ENCODE data around the gene AFF1.
A peak's percentile ranks its signal among the peaks of the same experiment; 100 is the strongest.

The AFF1 gene

DNA sequence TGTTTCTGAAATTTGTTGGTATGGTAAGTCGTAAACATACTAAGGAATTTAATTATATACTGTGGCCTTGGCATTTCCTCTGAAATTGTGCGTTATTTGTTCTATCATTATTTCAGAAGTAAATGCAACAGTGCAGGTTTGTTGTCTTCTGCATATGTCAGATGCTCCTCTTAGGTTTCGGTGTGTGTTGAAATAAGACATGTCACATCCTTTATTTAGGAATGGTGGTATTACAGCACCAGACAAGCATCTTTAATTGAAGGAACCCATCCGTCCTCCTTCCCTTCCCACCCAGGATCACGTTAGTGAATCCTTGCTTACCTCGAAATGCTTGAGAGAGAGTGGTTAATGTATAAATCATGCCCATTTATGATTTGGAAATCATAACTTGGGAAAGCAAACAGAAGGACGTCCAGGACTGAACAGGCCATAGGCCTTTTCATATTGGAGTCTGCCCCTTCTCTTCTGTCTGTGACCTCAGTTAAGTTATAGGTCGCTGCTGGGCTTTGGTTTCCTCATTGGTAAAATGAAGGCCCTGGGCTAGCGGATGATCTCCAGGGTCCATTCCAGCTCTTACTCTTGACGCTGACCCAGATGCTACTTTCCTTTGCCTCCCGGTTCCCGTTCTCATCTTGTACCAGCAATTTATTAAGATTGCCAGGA is 151.5 kb downstream of the AFF1 start:
- DNase-seq (ENCODE audit: low spot score) = no peak

DNA sequence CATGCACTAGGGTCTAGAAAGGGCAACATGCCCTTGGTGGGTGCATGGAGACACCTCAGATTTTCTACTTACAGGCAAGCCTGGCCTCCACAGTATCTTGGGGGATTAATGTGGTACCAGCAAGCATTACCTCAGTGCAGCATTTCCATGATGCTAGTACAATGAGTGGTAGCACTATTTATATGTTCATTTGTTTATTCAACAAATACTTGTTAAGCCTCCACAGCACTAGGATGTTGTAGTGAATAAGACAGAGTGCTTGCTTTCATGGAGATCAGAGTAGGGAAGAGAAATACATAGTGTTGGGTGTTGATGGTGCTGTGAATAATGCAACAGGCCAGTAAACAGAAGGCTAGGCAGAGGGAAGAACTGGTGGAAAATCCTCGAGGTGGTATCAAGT is 152.2 kb downstream of the AFF1 start:
- no peak for DNase-seq (ENCODE audit: low spot score)

DNA sequence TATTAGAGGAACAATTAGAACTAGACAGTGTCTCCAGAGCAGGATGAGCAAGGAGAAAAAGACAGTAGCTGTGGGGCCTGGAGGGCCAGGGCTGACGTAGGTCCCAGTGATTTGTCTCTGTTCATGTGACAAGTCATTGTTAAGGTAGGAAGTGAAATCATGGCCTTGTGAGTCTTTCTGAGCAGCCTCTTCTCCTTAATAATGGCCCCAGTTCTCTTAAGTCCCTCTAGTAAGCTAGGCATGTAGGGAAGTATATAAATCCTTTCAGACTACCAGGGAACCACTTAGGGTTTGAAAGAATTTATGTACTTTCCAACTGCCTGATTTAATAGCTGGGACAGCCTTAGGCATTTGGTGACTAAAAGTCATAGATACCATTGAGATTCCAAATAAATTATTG is 152.6 kb downstream of the AFF1 start:
- no peak for DNase-seq (ENCODE audit: low spot score)

DNA sequence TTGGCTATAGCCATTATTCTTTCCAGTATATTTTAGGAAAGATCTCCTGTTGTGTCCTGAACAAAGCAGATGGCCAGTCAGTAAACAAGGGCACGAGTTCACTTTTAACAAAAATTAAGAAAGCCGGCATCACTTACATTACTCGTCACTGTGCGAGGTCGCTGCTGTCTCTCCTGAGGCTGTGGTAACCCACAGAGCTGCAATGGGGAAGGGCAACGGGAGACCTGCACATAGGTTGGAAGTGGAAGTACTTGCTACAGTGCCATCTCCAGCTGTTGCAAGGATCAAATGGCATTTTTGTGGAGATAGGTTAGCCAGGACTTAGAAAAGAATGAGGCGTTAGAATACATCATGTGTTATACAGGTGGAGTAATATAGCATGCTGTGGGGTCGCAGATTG is 153.4 kb downstream of the AFF1 start:
- no peak for DNase-seq (ENCODE audit: low spot score)

DNA sequence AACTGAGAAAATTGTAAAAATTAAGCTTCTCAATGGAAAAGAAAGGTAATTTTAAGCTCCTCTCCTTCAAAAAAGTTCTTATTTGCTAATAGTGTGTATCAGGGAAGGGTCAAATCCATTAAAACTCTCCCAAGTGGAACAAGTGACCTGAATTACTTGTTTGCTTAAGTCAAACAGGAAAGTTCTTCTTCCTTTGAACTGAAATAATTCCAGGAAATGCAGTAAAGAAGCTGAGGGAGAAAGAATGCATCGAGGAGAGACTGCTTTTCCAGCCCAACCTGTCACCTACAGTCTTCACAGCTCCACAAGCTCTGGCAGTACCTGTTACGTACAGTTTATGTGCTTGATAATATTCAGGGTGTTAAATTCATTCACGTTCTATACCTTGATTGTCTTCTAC is 154.6 kb downstream of the AFF1 start:
- no peak for DNase-seq (ENCODE audit: low spot score)

DNA sequence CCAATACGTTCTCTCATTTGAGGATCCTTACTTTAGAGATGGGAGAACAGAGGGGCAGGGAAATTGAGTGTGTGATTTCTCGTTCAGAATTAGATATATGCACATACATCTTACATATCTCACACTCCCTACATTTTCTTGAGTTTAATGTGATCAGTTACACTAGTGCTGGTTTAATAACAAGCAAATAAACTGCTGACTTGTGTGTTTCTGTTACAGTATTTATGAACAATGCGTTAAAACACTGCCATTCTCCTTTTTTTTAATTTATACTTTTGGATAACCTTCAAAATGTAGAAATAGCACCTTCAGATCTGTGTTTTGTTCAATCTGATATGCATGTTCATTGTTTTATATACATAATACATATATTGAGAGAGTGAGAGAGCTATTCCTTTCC is 155.5 kb downstream of the AFF1 start:
- no peak for DNase-seq (ENCODE audit: low spot score)

DNA sequence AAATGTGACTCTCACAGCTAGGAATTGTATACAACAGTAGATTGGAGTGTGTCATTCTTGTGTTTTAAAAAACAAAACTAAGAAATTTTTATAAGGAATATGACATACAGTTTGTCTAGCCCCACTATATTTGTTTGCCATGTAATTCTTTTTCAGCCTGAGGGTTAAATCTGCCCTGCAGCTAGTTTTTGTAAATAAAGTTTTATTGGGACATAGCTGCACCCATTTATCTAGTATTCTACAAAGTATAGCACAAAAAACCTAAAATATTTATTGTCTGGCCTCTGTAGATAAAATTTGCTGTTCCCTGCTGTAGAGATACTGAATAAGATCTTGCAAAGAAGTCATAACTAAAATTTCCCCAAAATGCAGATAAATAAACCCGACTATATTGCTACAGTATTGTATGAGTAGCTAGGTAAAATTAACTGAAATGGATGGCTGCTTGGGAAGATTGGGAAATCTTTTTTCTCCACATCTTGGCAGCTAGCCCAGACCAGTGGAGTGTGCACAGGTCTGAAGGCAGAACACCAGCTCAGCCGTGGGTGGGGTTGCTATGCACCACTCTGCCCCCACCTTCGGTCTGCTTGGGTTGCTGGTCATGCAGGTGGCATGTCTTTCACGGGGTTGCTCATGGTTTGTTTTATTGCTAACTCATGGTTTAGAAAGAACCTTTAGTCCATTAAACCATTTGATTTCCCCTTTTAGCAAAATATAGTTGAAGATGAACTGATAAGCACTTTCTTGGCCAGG is 157.8 kb downstream of the AFF1 start:
- DNase-seq (ENCODE audit: low spot score) = peak; percentile 77

DNA sequence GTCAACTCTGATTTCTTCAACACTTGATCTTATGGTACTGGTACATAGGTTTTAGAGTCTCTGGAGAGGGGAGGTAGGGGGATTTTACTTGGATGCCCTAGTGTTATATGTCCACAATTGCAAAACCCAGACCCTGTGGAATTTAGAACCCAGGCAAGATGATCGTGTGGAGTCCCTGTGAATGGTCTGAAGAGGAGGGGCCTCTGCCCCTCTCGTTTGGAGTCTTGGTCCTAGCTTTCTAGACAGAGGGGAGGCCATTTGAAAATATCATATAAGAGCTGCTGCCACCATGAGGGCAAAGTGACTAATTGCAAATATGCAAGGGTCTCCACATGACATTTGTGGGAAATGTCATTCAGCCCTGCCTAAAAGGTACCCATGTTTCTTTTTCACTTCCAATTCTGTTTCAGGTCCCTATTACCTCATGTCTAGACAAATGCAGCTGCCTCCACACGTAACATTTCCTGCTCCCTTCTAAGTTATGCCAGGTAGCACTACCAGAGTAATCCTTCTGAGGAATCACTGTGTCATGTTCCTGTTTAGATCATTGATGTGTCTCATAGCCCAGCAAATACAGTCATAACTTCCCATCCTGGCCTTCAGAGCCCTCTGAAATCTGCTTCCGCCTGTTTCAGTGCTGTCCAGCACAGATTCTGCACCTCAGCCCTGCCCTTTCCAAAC is 158.8 kb downstream of the AFF1 start:
- peak; percentile 59 for DNase-seq (ENCODE audit: low spot score)

DNA sequence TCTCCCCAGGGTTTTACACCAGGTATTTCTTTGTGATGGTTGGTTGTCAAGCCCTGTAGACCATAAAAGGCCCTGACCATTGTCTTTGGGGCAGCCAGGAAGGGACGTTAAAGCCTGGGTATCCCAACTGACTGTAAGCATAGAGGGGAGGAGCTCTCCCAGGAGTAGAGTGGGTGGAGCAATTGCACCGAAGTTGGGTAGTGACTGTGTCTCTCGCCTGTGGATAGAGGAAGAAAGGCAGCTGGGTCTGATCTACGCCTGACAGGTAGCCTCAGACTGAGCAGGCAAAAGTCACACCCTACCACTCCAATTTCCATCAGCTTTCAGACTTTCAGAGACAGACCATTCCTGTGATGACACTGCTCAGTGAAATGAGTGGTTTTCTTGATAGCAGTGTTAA is 162.3 kb downstream of the AFF1 start:
- no peak for DNase-seq (ENCODE audit: low spot score)

DNA sequence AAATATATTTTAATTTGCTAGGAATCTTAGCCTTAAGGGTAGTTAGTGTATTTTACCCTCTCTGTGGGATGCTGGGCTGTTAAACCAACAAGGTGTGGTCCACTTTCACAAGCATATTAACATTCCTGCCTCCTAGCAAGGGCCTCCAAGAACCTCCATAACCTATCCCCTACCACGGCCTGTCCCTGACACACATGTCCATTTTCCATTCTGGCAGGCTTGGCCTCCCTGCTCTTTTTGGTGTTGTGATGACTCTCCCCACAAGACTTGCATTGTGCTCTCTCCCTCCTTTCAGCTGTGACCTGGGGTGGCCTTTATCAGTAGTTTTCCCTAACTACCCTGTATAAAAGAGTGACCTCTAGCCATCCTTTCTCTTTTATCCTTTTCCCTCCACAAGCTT is 165.4 kb downstream of the AFF1 start:
- no peak for DNase-seq (ENCODE audit: low spot score)

DNA sequence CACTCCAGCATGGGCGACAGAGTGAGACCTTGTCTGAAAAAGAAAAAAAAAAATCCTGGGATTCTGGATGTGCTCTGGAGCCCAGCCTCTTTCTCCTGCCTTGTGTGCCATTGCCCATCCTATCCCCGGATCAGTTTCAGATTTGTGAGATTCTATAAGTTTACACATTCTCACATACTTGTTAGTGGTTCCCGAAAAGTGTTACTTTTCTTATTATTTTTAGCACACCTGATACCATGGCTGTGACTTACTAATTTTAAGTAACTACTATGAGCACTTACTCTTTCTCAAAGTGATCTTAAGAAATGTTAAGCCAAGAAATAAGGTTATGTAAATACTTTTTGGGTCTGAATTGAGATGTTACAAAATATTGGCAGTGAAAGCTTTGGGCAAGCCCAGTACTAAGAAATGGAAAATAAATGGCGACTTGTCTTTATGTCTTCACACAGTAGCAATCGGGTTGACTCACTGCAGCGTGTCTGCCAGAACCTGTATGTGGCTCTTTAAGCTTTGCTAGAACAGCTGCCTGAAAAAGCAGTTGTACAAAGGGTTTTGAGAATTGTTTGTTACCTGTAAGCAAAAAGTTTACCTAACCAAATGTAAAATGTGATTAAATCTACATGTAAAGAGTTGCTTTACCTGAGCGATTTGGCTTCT is 166.9 kb downstream of the AFF1 start:
- DNase-seq (ENCODE audit: low spot score) = no peak

DNA sequence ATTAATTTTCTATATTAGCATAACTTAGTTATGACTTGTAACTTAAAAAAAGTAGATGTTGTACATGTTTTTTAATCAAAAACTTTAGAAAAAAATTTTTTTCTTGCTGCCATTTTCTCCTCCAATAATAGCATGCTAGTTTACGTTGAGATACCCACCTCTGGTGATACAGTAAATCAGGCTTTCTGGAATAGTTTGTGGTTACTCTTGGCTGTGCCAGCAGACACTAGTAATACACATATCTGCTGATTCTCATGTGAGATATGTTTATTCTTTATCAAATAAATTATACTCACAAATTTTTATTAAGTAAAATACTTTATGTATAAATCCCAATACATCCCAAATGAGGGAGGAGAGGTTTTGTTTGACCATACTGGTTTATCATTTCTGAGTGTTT is 168.3 kb downstream of the AFF1 start:
- DNase-seq (ENCODE audit: low spot score) = no peak

DNA sequence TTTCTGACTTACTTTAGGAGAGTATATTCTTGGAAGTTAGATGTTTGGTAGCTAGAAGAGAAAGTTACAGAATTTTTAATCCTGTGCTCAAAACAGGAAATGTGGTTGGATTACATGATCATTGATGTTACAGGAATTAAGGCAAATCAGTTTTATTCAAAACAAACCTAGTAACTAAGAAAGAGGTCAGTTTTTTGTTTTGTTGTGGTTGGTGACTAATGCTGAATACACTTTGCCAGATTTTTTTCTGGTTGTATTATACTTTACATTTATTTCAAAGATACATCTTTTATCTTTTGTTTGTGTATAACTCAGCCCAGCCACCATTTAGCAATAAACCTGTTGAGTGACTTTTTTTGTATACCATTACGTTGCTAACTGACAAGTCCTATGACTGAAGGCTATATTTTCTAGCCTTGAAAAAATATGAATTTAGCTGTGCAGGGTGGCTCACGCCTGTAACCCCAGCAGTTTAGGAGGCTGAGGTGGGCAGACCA is 168.9 kb downstream of the AFF1 start:
- peak; percentile 47 for DNase-seq (ENCODE audit: low spot score)

DNA sequence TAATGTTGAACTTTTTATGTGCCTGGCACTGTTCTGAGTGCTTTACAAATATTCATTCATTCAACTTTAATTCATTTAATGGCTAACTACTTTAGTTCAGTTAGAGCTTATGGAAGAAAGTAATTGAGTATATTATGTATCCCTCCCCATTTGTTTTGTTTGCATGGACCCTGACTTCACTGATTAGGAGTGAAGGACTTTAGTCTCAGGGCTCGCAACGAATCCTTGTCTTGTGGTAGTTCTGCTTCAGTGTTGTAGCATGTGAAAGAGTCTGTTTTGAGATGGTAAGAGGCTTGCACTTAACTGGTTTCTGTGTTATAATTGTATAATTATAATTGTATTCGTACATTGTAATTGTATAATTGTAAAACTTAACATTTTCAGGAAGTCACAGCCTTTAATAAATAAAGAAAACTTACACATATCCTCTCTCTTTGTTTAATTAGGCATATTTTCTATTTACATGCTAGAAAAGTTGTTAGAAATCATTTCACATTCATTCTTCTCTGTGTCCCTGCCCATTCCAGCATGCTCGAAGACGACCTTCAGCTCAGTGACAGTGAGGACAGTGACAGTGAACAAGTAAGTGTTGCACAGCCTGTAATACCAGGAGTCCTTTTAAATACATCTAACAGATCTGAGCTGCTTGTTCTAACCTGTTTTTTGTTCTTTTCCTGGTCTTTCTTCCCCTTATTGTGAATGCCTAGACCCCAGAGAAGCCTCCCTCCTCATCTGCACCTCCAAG is 170.5 kb downstream of the AFF1 start:
- DNase-seq (ENCODE audit: low spot score) = no peak

DNA sequence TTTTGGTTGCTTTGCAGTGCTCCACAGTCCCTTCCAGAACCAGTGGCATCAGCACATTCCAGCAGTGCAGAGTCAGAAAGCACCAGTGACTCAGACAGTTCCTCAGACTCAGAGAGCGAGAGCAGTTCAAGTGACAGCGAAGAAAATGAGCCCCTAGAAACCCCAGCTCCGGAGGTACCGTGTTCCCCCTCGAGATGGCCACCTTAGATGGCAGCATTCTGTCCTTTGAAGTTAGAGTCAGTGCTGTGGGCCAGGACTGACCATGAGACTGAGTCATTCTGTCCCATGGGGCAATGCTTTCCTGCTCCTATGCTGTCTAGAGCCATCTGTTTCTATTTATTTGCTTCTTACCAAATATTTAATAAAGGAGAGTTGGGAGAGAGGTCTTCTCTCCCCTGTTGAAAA is 173.3 kb downstream of the AFF1 start:
- DNase-seq (ENCODE audit: low spot score) = peak; percentile 81

DNA sequence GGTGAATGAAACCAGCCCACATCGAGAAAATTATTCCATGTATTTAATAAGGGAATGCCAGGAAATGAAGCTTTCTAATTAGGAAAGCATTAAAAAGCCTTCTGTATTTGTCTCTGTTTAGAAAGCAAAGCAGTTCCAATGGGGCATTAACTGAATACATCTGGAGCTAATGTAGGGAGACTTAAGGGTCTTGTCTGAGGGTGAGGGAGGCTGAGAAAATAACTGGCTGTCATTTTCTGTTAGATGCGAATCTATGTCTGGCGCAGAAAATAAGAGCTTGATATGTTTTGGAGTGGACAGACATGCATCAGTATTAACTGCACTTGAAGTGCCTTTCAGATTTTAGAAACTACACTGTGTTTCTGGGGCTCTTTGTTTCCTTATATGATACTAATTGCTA is 174.3 kb downstream of the AFF1 start:
- no peak for DNase-seq (ENCODE audit: low spot score)

DNA sequence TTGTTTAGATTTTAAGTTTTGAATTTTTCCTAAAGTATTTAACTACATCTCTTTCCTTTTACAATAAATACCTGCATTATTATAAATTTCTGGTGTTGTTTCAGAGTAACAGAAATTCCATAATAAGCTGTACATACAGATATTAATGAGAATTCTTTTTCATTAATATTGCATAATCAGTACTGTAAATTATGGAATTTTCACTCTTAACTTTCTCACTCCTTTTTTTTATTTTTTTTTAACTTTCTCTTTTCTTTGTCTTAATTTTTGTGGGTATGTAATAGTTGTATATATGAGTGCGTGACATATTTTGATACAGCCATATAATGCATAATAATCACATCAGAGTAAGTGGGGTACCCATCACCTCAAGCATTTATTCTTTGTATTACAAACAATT is 175.1 kb downstream of the AFF1 start:
- DNase-seq (ENCODE audit: low spot score) = no peak

DNA sequence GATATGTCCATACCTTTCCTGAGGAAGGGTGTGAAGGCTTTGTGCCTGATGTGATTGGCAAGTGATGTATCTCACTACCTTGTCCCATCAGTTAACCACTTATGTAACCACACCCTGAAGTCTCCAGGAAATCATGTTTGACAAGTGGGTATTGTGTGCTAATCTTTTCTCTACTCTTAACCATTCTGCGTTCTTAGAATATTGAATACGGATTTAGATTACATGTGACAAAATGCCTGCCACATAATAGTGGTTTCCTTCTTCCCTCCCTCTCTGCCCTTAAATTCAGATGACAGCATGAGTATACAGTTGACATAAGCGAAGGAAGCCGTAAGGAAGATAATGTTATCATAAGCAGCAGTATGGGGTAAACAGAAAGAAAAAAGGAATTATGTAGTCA is 177.3 kb downstream of the AFF1 start:
- no peak for DNase-seq (ENCODE audit: low spot score)

DNA sequence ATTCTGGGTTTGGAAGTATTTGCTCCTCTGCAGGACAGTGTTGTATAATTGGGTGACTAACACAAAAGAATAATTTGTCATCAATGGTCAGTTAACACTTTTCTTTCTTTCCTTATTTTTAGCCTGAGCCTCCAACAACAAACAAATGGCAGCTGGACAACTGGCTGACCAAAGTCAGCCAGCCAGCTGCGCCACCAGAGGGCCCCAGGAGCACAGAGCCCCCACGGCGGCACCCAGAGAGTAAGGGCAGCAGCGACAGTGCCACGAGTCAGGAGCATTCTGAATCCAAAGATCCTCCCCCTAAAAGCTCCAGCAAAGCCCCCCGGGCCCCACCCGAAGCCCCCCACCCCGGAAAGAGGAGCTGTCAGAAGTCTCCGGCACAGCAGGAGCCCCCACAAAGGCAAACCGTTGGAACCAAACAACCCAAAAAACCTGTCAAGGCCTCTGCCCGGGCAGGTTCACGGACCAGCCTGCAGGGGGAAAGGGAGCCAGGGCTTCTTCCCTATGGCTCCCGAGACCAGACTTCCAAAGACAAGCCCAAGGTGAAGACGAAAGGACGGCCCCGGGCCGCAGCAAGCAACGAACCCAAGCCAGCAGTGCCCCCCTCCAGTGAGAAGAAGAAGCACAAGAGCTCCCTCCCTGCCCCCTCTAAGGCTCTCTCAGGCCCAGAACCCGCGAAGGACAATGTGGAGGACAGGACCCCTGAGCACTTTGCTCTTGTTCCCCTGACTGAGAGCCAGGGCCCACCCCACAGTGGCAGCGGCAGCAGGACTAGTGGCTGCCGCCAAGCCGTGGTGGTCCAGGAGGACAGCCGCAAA is 179.6 kb downstream of the AFF1 start:
- no peak for DNase-seq (ENCODE audit: low spot score)

DNA sequence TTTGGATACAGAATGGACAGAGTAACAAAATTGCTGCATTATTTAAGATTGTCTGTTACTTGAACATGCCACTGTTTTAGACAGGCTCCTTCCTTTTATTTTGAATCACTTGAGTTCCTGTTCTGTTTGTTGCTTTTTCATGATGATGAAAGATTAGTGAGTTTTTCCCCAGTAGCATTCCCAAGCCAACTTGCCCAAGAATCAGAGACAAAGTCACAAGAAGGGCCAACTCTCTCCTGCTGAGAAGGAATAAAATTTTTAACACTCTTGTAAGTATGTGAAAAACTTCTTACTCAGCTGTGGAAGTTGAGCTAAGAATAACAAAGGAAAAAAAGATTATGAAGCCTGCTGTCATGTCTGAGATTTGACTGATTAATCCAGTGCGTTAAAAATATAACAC is 181.4 kb downstream of the AFF1 start:
- no peak for DNase-seq (ENCODE audit: low spot score)
